OCI-M1 (cell line): ENCODE data around the gene RGMA.
"Not testable (repeated sequence)": the region's sequence is repeated elsewhere in the genome, so short reads cannot be mapped to it uniquely, and the experiment has no call there.

ENCODE experiments used
- DNase-seq: peaks from one replicate; lab custom pipeline; 2025; lab: John Stamatoyannopoulos, UW

RGMA gene

DNA sequence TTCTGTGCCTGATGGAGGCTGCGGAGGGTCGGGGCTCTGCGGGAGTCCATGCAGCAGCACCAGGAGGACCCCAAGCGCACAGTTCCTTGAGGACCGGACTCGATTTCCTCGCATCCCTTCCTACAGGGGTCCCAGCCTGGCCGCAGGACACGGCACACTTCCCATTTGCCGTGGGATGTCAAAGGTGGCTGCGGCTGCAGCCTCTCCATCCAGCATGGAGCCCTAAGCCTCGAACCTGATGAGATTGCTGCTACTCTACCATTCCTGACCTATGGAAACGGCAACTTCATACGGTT, 40.6 kb downstream of the RGMA start:
- DNase-seq = no peak

DNA sequence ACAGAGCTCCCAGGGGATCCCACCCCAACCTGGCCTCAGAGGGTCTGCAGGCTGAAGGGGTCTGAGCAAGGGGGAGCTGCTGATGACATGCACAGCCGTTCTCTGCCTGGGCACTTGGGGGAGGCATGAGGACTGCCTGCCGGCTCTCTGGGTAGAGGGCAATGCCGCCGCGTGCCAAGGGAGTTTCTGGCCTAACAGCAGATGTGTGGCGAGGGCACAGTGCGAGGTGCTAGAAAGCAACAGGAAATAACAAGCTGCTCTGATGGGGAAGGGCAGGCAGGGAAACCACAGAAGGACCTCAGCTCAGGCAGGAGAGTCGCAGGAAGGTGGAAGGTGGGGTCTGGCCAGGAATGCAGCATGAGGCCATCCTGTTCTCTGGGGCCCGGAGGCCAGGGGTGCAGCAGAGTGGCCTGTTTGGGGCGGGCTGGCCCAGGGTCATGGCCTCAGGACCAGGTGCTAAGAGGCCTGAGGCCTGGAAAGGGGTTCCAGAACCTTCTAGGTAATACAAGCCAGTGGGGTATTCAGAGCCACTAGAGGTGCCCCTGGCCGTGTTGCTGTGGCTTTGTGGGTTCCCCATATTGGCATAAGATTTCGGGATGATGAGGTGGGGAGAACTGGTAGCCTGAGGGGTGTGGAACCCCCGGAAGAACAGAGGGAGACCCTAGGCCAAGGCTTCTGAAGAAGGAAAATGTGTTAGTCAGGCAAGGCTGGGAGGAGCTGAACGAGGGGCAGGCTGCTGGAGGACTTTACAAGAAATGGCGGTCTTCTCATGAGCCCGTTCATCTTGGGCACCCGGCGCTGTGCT, 41.2 kb downstream of the RGMA start:
- DNase-seq = no peak

DNA sequence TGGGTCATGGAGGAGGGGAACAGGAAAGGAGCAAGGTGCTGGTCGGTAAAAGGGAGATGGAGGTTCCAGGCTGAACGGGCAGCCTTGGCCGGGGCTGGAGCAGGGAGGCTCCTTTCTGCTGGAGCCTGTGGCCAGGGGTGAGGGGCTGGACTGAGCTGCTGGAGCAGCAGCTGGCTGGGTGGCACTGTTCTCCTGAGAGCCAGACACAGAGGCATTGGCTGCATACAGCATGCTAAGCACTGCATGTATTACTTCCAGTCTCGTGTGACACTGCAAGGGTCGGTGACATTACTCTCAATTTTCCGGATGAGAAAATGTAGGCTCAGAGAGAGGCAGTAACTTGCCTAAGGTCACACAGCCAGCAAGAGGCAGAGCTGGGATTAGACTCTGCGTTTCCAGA, 42.3 kb downstream of the RGMA start:
- DNase-seq = no peak

DNA sequence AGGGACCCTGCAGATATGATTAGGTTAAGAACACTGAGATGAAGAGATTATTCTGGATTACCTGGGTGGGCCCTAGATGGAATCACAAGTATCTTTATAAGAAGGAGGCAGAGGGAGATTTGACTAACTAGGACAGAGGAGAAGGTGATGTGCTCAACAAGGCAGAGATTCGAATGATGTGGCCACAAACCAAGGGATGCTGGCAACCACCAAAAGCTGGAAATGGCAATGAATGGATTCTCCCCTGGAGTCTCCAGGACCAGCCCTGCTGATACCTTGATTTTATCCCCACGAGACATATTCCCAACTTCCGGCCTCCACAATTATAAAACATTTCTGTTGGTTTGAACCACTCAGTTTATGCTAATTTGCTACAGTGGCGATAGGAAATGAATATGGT, 42.9 kb downstream of the RGMA start:
- DNase-seq = no peak

DNA sequence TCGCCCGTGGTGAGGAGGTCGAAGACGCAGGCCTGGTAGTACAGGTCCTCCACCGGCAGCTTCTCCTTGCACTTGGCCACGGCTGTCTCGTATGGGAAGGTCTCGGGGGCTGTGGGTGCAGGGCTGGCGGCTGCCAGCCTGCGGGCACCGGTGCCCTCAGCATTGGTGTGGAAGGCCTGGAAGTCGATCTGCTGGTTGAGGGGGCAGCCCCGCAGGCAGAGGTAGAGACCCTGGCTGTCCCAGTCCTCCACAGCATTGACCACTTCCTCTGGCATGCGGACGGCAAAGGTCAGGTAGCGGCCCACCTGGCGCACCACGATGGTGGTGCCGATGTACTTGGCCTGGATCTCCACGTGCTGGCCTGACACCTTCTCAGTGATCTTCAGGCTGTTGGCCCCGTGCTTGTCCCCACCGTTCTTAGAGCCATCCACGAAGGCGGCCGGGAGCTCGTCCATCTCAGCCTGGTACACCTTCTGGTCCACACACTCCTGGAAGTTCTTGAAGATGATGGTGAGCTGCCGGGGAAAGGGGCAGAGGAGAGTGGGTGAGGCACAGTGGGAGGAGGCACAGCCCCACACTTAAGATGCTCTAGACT, 43.7 kb downstream of the RGMA start:
- DNase-seq = no peak

DNA sequence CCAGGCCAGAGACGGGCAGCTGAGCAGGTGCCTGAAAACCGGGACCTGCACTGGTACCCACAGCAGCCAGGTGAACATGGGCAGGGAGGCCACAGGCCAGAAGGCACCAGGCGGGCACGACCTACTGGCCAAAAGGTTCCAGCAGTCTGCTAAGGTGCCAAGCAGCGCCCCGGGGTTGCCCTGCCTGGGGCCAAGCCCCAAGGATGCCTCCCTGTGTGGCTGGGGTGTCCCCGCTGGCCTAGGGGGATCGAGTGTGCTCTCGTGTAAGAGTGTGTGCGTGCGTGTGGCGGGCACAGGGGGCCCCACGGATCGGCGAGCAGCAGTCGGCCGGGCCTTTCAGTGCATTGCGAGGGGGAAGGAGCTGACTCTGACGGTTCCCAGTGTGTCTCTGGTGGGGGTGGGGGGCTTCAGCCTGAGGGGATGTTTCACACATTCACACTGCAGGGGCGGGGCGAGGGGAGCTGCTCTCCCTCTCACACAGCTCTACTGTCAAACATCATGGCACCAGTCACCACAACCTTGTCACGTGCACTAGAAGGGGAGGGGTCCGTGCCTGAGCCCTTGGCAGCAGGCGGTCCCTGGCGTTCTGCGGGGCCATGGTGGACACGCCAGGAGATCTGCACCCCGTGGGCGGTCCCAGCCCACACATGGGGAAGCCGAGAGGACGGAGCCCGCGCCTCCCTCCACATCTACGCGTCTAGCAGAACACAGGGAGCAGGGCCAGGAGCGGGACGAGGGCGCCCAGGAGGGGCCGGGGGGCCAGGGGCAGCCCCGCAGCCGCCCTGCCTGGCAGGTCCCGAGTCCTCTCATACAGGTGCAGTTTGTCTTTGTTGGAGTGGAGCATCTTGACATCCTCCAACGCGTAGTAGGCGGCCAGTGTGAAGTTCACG, 44.5 kb downstream of the RGMA start:
- DNase-seq = no peak

DNA sequence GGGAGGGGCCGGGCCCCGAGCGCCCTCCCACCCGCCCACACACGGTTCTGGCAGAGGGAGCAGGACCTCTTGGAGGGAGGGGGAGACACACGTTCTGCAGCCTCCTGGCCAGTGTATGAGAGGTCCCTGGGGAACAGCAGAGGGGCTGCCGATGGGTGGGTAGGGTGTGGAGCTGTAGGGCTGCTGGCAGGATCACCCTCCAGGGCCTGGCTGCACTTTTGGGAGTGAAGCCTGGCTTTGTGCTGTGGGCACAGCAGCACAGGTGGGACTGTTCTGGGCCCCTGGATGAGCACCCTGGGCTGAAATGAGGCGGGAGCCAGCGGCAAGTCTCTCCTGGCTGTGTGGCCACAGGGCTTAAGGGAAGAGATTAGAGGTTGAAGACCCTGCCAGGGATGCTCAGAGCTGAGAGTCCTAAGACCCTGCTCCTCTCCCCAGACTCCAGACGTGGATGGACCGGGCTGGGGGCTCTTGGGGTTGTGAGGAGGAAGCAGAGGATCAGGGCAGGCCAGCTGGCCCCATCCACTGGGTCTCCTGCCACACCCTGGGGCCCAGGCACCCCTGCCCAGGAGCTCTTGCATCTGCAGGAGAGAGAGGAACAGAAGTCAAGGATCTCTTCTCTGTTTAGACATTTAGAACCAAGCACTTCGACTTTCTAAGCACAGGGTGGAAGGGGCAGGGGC, 45.2 kb downstream of the RGMA start:
- DNase-seq = no peak

DNA sequence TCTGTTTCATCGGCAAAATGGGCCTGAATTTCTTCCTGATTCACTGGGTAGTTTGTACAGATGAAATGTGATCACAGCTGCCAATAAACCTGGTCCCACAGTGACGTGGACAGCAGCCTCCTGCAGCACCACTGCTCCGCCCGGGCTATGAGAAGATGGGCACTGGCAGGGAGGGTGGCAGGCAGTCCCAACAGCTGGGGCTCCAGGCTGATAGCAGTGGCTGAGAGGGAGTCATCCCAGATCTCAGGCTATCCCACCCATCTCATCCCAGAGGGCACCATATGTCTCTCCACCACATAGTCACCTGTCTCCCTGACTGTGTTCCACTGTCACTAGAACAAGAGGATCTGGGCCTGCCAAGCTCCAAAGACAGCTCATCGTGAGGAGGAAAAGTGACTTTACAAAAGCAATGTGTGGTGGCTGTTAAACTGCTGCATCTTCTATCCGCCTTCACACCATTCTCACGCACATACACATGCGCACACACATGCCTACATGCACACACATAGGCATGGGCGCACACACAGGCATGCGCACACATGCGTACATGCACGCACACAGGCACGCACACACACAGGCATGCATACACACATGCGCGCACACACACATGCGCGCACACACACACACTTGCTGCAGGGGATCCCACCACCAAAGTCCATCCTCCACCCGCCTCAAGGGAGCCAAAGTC, 46.2 kb downstream of the RGMA start:
- no peak for DNase-seq

DNA sequence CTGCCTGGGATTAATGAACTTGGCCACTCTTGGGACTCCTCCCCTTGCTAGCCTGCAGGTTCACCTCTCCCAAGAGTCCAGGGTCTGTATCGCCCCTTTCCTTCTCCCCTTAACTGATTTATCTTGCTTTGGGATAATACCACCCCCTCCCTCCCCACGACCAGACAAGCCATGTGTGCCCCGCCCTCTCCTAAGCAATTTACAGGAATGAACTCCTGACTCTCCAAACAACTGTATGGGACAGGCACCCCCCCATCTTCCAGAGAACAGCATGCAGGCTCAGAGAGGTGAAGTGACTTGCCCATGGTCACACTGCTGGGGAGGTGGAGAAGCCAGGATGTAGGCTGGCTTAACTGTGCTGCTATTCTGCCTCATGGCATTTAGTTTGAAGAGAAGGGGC, 46.8 kb downstream of the RGMA start:
- DNase-seq = no peak

DNA sequence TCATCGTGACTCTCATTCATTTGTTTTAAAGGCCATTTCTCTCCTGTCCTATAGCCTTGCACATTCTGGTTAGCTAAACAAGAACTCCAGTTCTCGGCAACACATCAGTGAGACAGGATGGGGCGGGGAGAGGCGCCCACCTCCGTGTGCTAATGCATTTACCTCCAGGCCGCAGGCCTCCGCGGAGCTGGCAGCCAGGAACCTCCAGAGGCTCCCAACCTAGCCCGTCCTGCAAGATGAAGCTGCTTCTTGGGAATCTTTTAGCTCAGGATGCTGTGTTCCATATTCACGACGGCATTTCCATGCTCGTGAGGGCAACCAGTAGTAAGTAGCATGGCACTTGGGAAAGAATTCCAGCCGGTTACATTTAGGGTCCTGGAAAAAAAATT, 47.9 kb downstream of the RGMA start:
- DNase-seq = no peak

DNA sequence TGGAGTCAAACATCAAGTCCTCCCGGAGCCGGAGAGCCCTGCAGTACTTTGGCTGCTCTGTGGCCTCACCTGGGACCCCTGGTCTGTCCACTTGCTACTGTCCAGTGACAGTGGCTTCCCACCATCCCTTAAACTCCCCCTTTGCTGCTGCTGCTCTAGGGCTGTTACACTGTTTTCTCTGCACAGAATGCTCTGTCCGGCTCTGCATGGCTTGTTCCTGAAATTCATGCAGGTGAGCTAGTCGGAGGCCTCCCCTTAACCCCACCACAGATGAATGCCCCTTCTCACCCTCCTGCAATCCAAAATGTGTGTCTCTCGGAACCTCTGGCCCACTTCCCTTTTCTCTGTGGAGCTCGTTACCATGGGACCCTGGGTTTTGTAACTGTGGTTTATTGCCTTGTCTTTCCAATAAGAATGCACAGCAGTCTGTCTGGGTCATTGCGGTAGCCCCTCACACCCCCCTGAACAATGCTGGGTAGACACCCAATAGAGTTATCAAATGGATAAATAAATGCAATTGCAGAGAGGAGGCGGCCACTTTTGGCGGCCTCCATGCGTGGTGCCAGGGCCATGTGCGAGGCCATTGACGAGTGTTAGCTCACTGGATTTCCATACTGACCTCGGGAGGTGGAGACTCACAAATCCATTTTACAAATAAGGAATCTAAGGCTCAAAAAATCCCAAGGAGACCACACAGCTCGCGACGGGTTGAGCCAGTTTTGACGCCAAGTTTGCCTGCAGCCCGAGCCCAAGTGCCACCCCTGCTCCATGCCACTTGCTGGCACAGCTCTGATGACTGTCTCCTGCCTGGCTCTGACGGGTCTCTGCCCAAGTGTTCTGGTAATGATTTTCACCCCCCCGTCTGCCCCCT, 48.5 kb downstream of the RGMA start:
- no peak for DNase-seq

DNA sequence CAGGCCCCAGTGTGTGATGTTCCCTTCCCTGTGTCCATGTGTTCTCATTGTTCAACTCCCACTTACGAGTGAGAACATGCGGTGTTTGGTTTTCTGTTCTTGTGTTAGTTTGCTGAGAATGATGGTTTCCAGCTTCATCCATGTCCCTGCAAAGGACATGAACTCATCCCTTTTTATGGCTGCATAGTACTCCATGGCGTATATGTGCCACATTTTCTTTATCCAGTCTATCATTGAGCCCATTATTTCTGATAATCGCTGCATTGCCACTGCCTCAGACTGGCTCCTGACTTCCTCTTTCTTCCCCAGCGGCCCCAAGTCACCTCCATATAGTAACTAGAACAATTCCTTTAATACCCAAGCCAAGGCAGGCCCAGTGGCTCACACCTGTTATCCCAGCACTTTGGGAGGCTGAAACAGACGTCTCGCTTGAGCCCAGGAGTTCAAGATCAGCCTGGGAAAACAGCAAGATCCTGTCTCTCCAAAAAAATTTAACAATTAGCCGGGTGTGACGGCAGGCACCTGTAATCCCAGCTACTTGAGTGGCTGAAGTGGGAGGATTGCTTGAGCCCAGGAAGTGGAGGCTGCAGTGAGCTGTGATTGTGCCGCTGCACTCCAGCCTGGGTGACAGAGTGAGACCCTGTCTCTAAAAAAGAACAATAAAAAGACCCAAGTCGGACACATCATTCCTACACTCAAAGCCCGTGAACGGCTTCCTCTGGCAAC, 49.3 kb downstream of the RGMA start:
- not testable (repeated sequence) for DNase-seq

DNA sequence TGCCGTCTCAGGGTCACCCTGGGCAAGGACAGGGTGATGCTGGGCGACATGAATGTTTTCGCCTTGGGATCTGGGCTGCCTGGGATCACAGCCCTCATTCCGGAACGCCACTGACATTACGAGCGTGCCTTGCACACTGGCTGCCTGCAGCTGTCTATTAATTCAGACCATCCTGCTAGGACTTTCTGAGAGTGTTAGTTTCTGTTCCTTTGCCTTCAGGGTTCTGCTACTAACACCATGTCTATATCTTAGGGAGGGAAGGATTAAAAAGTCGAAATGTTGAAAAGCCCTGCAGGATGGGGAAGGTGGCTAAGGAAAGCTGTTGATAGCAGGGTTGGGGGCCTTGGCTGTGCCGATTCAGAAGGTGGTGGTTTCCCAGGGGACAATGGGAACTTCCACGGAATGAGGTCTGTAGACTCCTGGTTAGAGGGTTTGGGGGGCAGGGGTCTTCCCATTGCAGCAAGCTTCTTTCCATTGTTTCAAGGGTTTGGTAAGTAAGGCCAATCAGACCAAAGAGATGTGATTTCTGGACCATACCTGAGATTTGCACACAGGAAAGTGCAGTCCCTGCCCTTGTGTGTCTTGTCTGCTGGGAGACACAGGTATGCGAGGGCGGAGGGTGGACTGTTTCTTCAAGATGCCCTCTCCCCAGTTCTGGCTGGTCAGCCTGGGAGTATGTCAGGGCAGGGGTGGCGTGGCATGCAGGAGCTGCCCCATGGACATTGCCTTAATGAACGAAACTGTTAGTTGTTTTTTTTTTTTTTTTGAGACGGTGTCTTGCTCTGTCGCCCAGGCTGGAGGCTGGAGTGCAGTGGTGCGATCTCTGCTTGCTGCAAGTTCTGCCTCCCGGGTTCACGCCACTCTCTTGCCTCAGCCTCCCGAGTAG, 50.9 kb downstream of the RGMA start:
- DNase-seq = no peak

DNA sequence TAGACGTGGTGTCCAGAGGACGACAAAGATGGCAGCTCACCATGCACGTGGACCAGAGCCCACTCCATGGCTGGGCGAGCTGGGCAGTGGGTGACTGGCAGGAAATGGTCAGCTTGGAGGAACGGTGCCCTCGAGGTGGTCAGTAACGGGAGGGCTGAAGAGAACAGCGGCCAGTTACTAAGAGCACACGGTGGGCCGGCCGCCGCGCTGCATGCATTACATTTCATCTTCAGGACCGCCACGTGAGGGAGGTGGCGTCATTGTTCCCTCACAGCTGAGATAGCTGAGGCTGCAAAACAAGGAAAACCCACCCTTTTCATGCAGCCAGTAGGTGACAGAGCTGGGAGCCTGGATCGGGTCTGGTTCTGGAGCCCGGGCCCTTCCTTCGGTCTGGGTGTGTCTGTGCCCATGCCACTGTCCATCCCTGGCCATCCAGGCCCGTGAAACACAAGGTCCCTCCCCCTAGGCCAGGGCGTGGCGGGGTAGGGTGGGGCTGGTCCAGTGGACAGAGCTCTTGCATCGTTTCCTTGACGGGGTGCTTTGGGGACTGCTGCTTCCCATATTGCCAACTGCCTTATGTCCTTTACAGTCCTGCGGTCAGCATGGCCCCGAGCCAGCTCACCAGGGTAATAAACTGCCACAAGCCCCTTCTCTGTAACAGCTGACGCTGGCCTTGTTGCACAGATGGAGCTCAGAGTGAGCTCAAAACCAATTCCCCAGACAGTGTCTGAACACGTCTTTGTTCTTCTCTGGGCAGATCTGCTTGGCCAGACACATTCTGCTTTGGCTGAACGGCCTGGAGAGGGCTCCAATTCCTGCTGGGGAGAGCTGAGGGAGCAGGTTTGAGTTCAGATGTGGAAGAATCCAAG, 51.8 kb downstream of the RGMA start:
- DNase-seq = peak; percentile 45

DNA sequence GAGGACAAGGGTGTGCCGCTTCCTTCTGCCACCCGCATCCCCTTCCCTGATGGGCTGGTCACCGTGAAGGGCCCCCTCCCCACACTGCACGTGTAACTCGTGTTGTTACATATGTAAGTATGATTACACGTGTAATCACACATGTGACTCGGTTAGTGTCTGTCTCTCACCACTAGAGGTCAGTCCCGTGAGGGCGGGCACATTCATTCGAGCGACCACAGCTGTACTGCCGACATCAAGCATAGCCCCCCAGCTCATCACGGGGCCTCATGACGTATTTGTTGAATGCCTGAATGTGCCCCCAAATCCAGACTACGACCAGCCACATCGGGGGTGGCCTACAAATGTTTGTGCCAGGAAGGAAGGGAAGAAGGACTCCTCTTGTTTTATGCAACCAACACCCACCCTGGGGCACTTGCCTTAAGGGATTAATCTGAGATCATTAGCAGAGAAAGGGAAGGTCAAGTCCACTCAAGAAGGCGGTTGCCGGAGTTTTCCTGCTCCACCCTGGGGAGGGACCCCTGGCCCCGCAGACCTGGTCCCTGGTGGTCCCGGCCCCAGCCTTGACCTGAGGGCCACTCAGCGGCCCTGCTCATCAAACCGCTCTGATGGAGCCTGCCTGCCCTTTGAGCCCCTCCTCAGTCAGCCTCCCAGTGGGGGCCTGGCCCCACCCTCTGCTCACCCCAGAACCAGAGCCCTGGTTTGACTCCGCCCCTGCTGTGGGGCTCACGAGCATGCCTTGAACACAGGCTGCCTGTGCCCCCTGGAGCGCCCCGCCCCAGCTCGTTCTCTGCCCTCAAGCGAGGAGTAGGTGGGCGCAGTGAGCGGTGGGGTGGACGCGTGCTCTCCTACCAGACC, 52.8 kb downstream of the RGMA start:
- DNase-seq = peak; percentile 69

DNA sequence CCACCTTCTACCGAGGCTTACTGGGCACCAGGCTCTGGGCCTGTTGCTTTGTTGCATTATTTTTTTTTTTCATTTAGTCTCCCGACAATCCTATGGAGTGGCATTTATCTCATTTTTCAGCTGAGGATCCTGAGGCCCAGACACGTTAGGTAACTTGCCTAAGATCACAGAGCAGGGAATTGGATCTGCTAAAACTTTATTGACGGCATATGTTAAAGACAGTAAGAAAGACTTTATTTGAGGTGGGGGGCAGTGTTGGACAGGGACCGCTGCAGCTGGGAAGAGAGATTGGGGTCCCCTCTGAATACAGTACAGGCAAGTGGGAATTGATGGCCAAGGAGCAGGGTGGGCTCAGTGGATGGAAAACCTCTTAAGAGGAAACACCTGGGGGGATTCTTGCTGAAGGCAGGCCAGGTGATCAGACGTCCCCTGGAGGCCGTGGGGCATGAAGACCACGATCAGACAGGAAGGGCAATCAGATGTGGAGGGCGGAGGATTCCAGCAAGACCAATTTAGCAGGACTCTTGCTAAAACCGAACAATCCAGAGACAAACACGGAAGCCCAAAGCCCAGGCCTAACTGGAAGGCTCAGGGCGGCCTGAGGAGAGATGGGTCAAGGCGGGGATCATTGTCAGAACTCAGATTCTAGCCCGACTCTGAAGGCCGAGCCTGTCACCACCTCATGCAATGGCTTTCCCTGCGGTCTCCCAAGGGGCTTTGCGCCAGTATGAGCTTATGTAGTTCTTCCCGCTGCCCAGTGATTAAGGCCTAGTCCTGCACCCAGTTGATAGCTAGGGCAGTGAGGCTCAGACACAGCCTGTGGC, 53.7 kb downstream of the RGMA start:
- no peak for DNase-seq
